ENCODE measurements around the gene SYF2.

DNA sequence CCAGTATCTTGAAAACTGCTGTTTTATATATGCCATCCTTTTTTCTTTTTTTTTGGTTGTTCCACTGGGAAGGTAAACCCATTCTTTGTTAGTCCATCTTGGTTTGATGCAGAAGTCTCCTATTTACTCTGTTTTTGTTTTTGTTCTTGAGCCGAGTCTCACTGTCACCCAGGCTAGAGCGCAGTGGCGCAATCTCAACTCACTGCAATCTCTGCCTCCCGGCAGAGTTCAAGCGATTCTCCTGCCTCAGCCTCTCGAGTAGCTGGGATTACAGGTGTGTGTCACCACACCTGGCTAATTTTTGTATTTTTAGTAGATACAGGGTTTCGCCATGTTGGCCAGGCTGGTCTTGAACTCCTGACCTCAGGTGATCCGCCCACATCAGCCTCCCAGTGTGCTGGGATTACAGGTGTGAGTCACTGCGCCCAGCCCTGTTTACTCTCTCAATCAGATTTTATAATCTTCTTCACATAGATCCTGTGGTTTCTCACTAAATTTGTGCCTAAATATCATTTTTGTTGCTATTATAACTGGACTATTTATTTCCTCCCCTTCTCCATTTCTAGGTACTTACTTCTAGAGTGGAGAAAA is 12.5 kb downstream of the SYF2 start:
- TF ChIP-seq, protein P1, sequence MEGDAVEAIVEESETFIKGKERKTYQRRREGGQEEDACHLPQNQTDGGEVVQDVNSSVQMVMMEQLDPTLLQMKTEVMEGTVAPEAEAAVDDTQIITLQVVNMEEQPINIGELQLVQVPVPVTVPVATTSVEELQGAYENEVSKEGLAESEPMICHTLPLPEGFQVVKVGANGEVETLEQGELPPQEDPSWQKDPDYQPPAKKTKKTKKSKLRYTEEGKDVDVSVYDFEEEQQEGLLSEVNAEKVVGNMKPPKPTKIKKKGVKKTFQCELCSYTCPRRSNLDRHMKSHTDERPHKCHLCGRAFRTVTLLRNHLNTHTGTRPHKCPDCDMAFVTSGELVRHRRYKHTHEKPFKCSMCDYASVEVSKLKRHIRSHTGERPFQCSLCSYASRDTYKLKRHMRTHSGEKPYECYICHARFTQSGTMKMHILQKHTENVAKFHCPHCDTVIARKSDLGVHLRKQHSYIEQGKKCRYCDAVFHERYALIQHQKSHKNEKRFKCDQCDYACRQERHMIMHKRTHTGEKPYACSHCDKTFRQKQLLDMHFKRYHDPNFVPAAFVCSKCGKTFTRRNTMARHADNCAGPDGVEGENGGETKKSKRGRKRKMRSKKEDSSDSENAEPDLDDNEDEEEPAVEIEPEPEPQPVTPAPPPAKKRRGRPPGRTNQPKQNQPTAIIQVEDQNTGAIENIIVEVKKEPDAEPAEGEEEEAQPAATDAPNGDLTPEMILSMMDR (conservative IDR thresholded peaks at IDR 0.05; ENCODE audit: low read depth, low read length): no peak
- TF ChIP-seq EZH2phosphoT487 (IDR thresholded peaks at IDR 0.05; ENCODE audit: borderline replicate concordance, low read length): no peak
